Measurements from ENCODE around the gene WDR31.

DNA sequence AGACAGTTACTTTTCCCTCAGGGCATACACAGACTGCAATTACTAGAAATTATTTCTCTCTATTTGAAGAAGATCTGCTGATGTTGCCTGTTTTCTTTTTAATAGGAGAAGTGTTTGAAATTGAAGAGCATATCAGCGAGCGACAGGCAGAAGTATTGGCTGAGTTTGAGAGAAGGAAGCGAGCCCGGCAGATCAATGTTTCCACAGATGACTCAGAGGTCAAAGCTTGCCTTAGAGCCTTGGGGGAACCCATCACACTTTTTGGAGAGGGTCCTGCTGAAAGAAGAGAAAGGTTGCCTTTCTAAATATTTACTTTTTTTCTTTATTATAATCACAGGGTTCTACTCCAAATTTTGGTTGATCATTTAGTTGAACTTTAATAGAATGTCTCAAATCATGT is 61.2 kb downstream of the WDR31 start:
- TF ChIP-seq, protein P1, sequence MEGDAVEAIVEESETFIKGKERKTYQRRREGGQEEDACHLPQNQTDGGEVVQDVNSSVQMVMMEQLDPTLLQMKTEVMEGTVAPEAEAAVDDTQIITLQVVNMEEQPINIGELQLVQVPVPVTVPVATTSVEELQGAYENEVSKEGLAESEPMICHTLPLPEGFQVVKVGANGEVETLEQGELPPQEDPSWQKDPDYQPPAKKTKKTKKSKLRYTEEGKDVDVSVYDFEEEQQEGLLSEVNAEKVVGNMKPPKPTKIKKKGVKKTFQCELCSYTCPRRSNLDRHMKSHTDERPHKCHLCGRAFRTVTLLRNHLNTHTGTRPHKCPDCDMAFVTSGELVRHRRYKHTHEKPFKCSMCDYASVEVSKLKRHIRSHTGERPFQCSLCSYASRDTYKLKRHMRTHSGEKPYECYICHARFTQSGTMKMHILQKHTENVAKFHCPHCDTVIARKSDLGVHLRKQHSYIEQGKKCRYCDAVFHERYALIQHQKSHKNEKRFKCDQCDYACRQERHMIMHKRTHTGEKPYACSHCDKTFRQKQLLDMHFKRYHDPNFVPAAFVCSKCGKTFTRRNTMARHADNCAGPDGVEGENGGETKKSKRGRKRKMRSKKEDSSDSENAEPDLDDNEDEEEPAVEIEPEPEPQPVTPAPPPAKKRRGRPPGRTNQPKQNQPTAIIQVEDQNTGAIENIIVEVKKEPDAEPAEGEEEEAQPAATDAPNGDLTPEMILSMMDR (IDR thresholded peaks at IDR 0.05): no peak
- no peak for TF ChIP-seq POLR2A (IDR thresholded peaks at IDR 0.05)
